ENCODE results near the gene HCN2.
A peak's percentile ranks its signal among the peaks of the same experiment; 100 is the strongest.
"Not testable (repeated sequence)": the region's sequence is repeated elsewhere in the genome, so short reads cannot be mapped to it uniquely, and the experiment has no call there.

Gene HCN2

DNA sequence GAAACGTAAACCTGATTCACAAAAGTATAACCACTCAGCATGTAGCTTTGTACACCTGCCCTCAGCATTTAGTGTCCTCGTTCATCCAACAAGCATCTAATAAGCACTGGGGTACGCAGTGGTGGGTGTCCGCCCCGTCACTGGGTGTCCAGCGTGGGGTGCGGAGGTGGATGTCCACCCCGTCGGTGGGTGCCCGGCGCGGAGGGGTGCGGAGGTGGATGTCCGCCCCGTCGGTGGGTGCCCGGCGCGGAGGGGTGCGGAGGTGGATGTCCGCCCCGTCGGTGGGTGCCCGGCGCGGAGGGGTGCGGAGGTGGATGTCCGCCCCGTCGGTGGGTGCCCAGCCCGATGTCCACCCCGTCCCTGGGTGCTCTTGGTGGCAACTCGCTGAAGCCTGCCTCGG is 4.5 kb upstream of the HCN2 start:
- DNase-seq (ENCODE audit: low spot score) = not testable (repeated sequence)

DNA sequence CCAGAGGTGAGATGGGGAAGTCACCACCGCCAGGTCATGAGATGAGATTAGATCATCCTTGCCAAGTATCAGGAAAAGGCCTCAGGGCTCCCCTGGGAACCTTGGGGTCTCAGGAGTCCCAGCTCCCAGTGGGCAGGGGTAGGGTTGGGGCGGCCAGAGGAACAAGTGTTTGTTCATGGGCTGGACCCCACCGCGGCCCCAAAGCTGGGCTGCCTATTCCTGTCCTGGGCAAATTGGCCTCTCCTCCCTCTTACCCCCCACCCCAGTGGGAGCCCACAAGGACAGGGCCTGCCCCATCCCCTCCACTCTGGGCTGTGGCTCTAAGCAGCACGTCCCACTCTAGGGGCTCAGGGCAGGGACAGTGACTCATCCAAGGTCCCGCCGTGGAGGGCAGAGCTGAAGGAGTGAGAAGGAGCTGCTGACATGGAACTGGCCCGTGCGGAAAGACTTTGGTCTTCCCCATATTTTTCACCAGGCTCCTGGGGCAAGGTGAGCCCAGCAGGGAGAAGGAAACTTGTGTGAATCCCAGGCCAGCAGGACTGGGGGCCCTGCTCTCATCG is 4.0 kb upstream of the HCN2 start:
- no peak for DNase-seq (ENCODE audit: low spot score)

DNA sequence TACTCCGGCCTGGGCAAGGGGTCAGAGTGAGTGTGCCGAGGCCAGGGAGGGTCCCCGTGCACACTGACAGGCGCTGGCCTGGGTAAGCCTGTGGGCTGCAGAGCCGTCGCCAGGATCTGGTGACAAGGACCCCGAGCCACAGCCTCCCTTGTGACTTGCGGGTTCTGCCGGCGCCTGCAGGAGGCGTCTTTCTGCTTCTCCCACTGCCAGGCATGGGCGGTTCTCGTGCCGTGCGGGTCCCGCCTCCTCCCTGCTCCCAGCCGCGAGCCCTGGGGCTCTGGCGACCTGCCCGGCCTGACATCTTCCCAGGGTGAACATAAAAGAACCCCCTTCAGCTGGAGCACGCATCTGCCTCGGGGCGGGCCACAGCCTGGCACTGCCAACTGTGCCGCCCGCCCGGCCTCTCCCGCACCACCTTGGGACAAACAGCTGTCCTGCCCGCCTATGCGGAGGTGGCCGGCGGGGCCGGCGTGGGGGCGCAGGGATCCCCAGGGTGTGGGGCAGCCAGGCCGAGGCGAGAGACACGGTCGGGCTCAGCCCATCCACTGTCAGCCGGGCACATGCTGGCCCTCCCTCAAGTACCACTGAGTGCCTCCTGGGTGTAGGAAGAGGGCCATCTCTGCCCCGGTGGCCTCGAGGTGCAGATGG is 1.5 kb upstream of the HCN2 start:
- DNase-seq (ENCODE audit: low spot score) = peak; percentile 88

GRCh38 chr19:588741-589692 is 664 bp upstream of the HCN2 start:
- no peak for DNase-seq (ENCODE audit: low spot score)

DNA sequence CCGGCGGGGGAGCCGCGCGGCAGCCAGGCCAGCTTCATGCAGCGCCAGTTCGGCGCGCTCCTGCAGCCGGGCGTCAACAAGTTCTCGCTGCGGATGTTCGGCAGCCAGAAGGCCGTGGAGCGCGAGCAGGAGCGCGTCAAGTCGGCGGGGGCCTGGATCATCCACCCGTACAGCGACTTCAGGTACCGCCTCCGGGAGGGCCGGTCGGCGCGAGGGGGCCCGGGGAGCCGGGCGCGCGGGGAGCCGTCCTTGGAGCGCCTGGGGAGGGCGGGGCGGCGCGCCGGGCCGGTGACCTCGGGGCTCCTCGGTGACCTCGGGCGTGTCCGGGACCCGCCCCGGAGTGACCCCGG is 690 bp downstream of the HCN2 start:
- no peak for DNase-seq (ENCODE audit: low spot score)

DNA sequence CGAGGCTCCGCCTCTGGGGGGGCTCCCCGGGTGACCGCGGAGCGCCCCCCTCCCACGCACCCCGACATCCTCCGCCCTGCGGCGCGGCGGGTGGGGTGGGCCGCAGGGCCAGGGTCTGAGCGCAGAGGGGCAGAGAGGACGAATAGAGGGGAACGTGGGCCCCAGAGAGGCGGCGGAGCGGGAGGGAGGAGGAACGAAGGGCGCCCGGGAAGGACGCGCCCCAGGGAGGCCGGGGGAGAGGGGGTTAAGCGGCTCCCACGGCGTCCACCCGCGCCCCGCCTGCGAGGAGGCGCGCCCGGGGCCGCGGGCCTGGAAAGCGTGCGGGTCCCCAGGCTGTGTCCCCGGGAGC is 1.0 kb downstream of the HCN2 start:
- no peak for DNase-seq (ENCODE audit: low spot score)

DNA sequence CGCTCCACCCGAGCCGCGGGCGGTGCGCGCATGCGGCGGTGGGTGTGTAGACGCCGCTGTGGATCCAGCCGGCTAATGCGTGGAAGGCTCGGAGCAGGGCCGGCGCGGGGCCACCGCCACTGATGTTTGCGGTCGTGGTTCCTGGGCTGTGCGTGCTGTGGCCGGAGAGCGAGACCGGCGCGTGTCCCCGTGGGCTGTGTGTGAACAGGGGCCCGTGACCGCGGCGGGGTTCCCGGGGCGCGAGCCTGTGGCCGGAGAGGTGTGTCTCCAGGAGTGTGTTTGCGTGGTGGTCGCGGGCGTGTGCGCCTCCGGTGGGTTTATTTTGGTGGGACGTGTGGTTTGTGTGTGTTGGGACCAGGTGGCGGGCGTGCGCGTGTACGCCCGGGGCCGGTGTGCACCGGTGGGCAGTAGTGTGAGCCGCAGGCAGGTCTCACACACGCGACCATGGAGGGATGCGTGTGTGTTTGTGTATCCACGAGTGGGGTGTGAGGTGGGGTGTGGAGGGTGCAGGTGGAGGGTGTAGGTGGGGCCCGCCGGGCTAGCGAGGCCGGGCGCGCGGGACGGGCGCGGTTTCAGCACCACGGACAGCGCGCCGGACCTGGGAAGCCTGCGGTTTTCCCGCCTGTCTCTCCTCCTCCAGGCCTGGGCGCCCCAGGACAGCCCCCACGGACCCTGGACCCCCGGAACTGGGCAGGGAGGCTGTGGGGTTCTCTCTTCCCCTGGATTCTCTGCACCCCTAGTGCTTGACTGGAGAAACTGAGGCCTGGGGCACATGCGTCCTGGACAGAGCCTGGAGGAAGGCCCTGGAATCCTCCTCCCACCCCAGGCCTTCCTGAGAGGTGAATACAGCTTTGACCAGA is 1.6 kb downstream of the HCN2 start:
- DNase-seq (ENCODE audit: low spot score) = peak; percentile 47

DNA sequence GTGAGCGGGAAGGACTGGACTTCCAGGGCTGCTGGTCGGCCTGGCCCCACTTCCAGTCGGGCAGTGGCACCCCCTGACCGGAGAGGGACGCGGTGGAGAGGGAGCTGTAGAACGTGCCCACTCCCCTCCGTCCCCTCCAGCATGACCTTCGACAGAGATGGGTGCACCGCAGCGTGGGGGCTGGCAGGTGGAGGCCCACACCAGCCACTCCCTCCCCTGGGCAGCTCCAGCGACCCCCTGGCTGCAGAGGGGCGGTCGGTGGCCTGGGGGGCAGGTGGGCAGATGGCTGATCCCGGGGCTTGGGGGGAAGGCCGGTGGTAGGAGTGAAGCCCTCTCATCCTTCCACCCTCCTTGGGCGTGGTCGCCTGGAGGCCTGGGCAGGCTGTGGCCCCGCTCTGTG is 2.4 kb downstream of the HCN2 start:
- DNase-seq (ENCODE audit: low spot score) = no peak

DNA sequence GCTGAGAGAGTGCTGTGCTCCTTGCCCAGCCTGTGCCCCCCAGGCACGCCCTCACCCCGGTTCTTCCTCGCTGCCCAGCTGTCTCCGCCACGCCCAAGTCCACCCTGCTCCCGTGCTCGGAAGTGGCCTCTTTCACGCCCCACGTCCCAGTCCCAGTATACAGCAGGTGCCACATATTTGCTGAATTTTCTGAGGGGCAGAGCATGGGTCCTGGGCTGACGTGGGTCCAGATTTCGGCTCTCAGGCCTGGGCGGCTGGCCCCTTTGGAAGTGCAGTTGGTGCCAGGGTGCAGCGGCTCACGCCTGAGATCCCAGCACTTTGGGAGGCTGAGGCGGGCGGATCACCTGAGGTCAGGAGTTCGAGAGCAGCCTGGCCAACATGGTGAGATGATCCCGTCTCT is 3.4 kb downstream of the HCN2 start:
- no peak for DNase-seq (ENCODE audit: low spot score)

- DNase-seq (ENCODE audit: low spot score) = no peak
Observed at GRCh38 chr19:593505-593904, 3.8 kb downstream of the HCN2 start.

- DNase-seq (ENCODE audit: low spot score) = no peak
Observed at GRCh38 chr19:594265-594870, 4.7 kb downstream of the HCN2 start.

- no peak for DNase-seq (ENCODE audit: low spot score)
Observed at GRCh38 chr19:595326-596262, 5.9 kb downstream of the HCN2 start.

GRCh38 chr19:596263-596655 is 6.6 kb downstream of the HCN2 start:
- DNase-seq (ENCODE audit: low spot score) = no peak

- DNase-seq (ENCODE audit: low spot score) = no peak
Observed at GRCh38 chr19:597406-598315, 8.0 kb downstream of the HCN2 start.

- DNase-seq (ENCODE audit: low spot score) = no peak
Observed at GRCh38 chr19:601310-601709, 11.6 kb downstream of the HCN2 start.

- no peak for DNase-seq (ENCODE audit: low spot score)
Observed at GRCh38 chr19:601790-602189, 12.1 kb downstream of the HCN2 start.

- DNase-seq (ENCODE audit: low spot score) = no peak
Observed at GRCh38 chr19:602391-603301, 13.0 kb downstream of the HCN2 start.

- DNase-seq (ENCODE audit: low spot score) = not testable (repeated sequence)
Observed at GRCh38 chr19:603302-603639, 13.6 kb downstream of the HCN2 start.

GRCh38 chr19:603779-604178 is 14.1 kb downstream of the HCN2 start:
- not testable (repeated sequence) for DNase-seq (ENCODE audit: low spot score)

All from AG08395 (cell line).